Tibial artery (tissue), 4 donors: ENCODE results near the gene FXN.

ENCODE experiments used
- DNase-seq, 2 donors: peaks; one replicate each; pipeline ENCODE4 v3.0.0-alpha.2; 2019
- H3K27ac ChIP-seq, 2 donors: fragments of 200-600 bp; sonication (generic) in 1 of 2; 1 replicate in 1 of 2; 2 replicates in 1 of 2; pipeline ENCODE4 v1.5.1; 2018 to 2019; ENCODE audit warnings: mild to moderate bottlenecking in 1 of 2
- H3K27me3 ChIP-seq, 2 donors: fragments of 200-600 bp; sonication (generic) in 1 of 2; one replicate each; pipeline versions ENCODE4 v1.5.1 to v1.6.0; 2016 to 2019
- H3K36me3 ChIP-seq, 3 donors: fragments of 200-600 bp; sonication (generic) in 2 of 3; one replicate each; pipeline ENCODE4 v1.5.1; 2016 to 2019; ENCODE audit warnings: mild to moderate bottlenecking in 2 of 3
- H3K4me1 ChIP-seq, 4 donors: fragments of 200-600 bp; sonication (generic) in 2 of 4; 1 replicate in 3 of 4; 2 replicates in 1 of 4; pipeline ENCODE4 v1.5.1; 2016 to 2019
- H3K4me3 ChIP-seq, 2 donors: fragments of 200-600 bp; sonication (generic) in 1 of 2; 1 replicate in 1 of 2; 2 replicates in 1 of 2; pipeline ENCODE4 v1.5.1; 2018 to 2019; ENCODE audit warnings: mild to moderate bottlenecking in 2 of 2
- H3K9me3 ChIP-seq, 3 donors: fragments of 200-600 bp; sonication (generic) in 1 of 3; one replicate each; pipeline ENCODE4 v1.5.1; 2016 to 2019
- CTCF ChIP-seq, 2 experiments: fragments of 200-600 bp in 1 of 2; fragments of 450-650 bp in 1 of 2; IDR thresholded peaks; one replicate each; pipeline ENCODE4 v1.5.1; 2017 to 2019; ENCODE audit warnings: antibody characterized with exemption in 2 of 2, mild to moderate bottlenecking in 1 of 2, moderate library complexity in 1 of 2
- intact Hi-C: fragments of 100-400 bp; cut with DNase I; formaldehyde crosslinking; loops from one replicate; pipeline ENCODE4 v1.15.0; 2023; ENCODE audit warnings: low total_unique reads

Gene FXN

GRCh38 chr9:69070201-69070600, 34.6 kb downstream of the FXN start:
- Histone ChIP-seq H3K9me3 (no peaks in the 10 kb centered on the region), H3K27ac (no peak overlapping the region), H3K4me1 (no peaks in the 10 kb centered on the region), H3K36me3 (peaks cover 0 to 47% (median 2%) of the 10 kb centered on the region in 3 donors), H3K4me3 (no peak overlapping the region), H3K27me3 (no peaks in the 10 kb centered on the region)
- intact Hi-C loops, result no loop called here
- no peak for DNase-seq
- TF ChIP-seq CTCF (IDR thresholded peaks at IDR 0.05), result no peak

- Histone ChIP-seq H3K4me3 (no peak overlapping the region), H3K36me3 (peaks cover 0 to 39% (median 0%) of the 10 kb centered on the region in 3 donors), H3K27me3 (no peaks in the 10 kb centered on the region), H3K4me1 (peaks cover 0 to 6% (median 0%) of the 10 kb centered on the region in 4 donors), H3K27ac (no peak overlapping the region), H3K9me3 (no peaks in the 10 kb centered on the region)
- intact Hi-C loops, result no loop called here
- no peak for TF ChIP-seq CTCF (IDR thresholded peaks at IDR 0.05)
- no peak for DNase-seq
Measured at GRCh38 chr9:69071059-69071458, 35.5 kb downstream of the FXN start.

GRCh38 chr9:69073103-69073502, 37.6 kb downstream of the FXN start:
- Histone ChIP-seq H3K27me3 (no peaks in the 10 kb centered on the region), H3K4me3 (no peak overlapping the region), H3K9me3 (no peaks in the 10 kb centered on the region), H3K4me1 (peaks cover 0 to 26% (median 16%) of the 10 kb centered on the region in 4 donors), H3K27ac (no peak overlapping the region), H3K36me3 (peaks cover 0 to 19% (median 0%) of the 10 kb centered on the region in 3 donors)
- intact Hi-C loops, result no loop called here
- TF ChIP-seq CTCF (IDR thresholded peaks at IDR 0.05), result no peak
- DNase-seq, result no peak

- Histone ChIP-seq H3K9me3 (no peaks in the 10 kb centered on the region), H3K4me1 (peaks cover 0 to 41% (median 26%) of the 10 kb centered on the region in 4 donors), H3K36me3 (peaks cover 0 to 2% (median 0%) of the 10 kb centered on the region in 3 donors), H3K27me3 (no peaks in the 10 kb centered on the region), H3K4me3 (no peak overlapping the region), H3K27ac (no peak overlapping the region)
- no peak for TF ChIP-seq CTCF (IDR thresholded peaks at IDR 0.05)
- no peak for DNase-seq
- intact Hi-C loops, result no loop called here
Measured at GRCh38 chr9:69074801-69075200, 39.2 kb downstream of the FXN start.

- intact Hi-C loops, result no loop called here
- H3K27ac ChIP-seq, result peak overlapping the region; percentile 74 to 76
Measured at GRCh38 chr9:69076550-69076949, 41.0 kb downstream of the FXN start.

More at GRCh38 chr9:69076550-69076949, 41.0 kb downstream of the FXN start:
- no peak for DNase-seq
- Histone ChIP-seq H3K36me3 (no peaks in the 10 kb centered on the region), H3K9me3 (no peaks in the 10 kb centered on the region), H3K27me3 (no peaks in the 10 kb centered on the region), H3K4me3 (no peak overlapping the region), H3K4me1 (peaks cover 0 to 41% (median 26%) of the 10 kb centered on the region in 4 donors)
- no peak for TF ChIP-seq CTCF (IDR thresholded peaks at IDR 0.05)
